Stimulated activated CD4-positive, alpha-beta T cell treated with anti-CD3 and anti-CD28 coated beads, Interleukin-1b, Interleukin-23, amount 100 ng/mL, for 48 hours (primary cell): ENCODE results near the gene NELL1.

Experiments used
- DNase-seq: peaks from one replicate; pipeline ENCODE4 v3.0.0-alpha.2; 2020

Gene NELL1

GRCh38 chr11:21614961-21615360 is 945.6 kb downstream of the NELL1 start:
- DNase-seq, result no peak

GRCh38 chr11:21615955-21616371 is 946.6 kb downstream of the NELL1 start:
- DNase-seq, result no peak

- DNase-seq, result no peak
Measured at GRCh38 chr11:21622566-21622965, 953.2 kb downstream of the NELL1 start.

GRCh38 chr11:21622995-21623394 is 953.6 kb downstream of the NELL1 start:
- no peak for DNase-seq
